ENCODE measurements around the gene SCFD2.

Gene SCFD2

DNA sequence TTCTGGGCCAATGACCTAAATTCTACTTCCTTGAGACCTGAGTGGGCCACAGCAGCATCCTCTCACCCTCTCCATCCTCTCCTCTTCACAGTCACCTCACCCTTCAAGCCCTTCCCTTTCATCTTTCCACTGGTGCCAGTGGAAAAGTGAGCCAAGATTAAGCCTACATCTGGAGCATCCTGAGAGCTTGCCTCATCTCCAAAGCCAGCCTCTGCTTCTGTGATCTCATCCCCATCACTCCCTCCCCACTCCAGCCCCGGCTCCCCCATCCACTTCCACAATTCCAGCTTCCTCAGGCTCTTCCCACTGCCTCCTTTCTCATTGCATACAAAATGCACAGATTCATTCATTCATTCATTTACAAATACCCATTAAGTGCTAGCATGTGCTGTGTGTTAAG is 513.8 kb downstream of the SCFD2 start:
- TF ChIP-seq, protein P1, sequence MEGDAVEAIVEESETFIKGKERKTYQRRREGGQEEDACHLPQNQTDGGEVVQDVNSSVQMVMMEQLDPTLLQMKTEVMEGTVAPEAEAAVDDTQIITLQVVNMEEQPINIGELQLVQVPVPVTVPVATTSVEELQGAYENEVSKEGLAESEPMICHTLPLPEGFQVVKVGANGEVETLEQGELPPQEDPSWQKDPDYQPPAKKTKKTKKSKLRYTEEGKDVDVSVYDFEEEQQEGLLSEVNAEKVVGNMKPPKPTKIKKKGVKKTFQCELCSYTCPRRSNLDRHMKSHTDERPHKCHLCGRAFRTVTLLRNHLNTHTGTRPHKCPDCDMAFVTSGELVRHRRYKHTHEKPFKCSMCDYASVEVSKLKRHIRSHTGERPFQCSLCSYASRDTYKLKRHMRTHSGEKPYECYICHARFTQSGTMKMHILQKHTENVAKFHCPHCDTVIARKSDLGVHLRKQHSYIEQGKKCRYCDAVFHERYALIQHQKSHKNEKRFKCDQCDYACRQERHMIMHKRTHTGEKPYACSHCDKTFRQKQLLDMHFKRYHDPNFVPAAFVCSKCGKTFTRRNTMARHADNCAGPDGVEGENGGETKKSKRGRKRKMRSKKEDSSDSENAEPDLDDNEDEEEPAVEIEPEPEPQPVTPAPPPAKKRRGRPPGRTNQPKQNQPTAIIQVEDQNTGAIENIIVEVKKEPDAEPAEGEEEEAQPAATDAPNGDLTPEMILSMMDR (IDR thresholded peaks at IDR 0.05; ENCODE audit: low read length, missing control alignments): no peak
- H3K4me3 ChIP-seq (replicated peaks; ENCODE audit: low read depth, low read length): no peak overlapping the region
- no peak for DNase-seq (ENCODE audit: low read depth)

DNA sequence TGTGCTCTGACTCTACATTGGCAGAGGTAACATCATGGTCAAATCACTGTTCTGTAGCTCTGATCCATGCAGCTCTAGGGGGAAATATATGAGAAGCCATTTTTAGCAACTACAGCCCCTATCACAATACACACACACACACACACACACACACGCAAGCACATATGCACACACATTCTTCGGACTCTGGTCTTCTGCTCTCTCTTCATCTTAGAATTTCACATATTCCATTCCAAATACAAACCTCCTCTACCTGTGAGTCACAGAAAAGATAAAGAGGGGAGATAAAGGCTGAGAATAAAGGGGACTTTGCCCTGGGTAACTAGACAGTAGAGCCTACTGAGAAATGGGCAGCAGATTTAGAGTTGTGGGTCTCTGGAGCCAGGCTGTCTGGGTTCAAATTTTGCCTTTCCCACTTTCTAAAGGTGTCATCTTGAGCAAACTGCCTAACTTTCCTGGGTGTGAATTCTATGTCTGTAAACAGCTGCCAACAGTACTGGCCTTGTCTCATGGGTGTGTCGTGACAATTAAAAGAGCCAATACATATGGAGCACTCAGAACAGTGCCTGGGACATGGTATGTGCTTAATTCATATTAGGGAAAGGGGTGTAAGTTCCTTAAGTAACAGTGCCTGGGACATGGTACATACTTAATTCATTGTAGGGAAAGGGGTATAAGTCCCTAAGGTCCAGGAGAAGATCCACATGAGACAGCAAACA is 515.3 kb downstream of the SCFD2 start:
- no peak for DNase-seq (ENCODE audit: low read depth)
- no peak overlapping the region for H3K4me3 ChIP-seq (replicated peaks; ENCODE audit: low read depth, low read length)
- TF ChIP-seq, protein P1 (IDR thresholded peaks at IDR 0.05; ENCODE audit: low read length, missing control alignments): no peak

DNA sequence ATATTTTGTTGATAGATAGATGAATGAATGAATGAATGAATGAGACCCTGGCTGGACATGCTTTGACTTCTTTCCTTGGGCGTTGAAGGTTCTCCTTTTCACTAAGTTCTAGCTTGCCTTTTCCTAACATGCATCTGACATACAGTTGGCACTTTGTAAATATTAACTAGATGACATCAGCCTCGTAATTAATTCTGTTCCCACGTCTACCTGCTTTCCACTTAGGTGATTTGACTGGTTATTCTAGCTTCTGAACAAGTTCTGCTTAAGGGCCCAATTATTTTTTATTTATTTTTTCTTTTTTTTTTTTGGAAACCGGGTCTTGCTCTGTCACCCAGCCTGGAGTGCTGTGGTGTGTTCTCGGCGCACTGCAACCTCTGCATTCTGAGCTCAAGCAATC is 517.6 kb downstream of the SCFD2 start:
- H3K4me3 ChIP-seq (replicated peaks; ENCODE audit: low read depth, low read length): no peak overlapping the region
- TF ChIP-seq, protein P1 (IDR thresholded peaks at IDR 0.05; ENCODE audit: low read length, missing control alignments): no peak
- no peak for DNase-seq (ENCODE audit: low read depth)

DNA sequence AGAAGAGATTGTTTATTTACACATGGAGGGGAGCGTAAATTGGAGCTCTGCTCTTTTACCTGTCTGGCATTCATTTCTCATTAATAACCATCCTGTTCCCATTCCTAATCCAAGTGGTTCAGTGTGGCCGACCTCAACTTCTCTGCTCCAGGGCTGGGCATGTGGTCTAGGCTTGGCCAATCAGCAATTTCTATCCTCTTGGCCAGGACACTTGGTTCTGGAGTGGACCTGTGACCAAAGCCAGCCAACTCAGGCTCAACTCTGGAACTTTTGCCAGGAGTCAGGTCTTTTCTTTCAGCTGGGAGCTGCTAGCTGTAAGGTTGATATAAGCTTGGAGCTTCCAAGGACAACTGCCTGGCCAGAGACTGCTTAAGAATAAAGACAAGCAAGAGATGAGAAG is 519.4 kb downstream of the SCFD2 start:
- TF ChIP-seq, protein P1 (IDR thresholded peaks at IDR 0.05; ENCODE audit: low read length, missing control alignments): no peak
- DNase-seq (ENCODE audit: low read depth): no peak
- H3K4me3 ChIP-seq (replicated peaks; ENCODE audit: low read depth, low read length): no peak overlapping the region

DNA sequence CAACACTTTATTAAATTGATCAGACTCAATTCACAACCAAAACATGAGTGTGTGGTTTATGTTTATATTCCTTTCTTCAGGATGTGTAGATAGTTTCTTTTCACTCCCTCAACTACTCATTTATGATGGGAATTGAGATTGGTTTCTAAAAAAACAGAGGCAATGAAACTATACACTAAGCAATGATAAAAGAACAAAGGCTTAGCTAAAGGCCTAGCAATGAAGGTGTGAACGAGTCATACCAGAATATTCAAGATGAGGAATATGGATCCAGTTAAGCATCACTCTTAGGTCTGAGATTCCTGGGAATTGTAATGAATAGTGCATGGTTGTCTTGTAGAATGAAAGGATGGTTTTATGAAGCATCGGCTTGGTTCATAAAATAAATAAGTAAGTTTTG is 521.3 kb downstream of the SCFD2 start:
- no peak overlapping the region for H3K4me3 ChIP-seq (replicated peaks; ENCODE audit: low read depth, low read length)
- DNase-seq (ENCODE audit: low read depth): no peak
- TF ChIP-seq, protein P1 (IDR thresholded peaks at IDR 0.05; ENCODE audit: low read length, missing control alignments): no peak

DNA sequence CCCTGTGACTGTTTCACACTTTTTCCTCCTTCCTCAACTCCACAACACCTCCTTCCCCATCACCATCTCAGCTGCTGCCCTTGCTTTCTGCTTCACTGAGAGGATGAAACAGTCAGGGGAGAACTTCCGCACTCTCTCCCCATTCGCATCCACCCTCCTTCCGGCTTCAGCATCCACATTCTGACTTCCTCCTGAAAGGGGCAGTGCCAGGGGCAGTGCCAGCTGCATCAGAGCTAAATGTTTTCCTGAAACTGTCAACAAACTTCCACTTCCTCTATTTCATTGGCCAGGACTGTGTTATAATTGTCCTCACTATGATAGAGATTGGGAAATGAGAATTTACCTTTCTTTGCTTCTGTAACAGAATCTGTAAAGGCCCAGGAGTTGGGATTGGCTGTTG is 521.9 kb downstream of the SCFD2 start:
- no peak overlapping the region for H3K4me3 ChIP-seq (replicated peaks; ENCODE audit: low read depth, low read length)
- DNase-seq (ENCODE audit: low read depth): no peak
- TF ChIP-seq, protein P1 (IDR thresholded peaks at IDR 0.05; ENCODE audit: low read length, missing control alignments): no peak

DNA sequence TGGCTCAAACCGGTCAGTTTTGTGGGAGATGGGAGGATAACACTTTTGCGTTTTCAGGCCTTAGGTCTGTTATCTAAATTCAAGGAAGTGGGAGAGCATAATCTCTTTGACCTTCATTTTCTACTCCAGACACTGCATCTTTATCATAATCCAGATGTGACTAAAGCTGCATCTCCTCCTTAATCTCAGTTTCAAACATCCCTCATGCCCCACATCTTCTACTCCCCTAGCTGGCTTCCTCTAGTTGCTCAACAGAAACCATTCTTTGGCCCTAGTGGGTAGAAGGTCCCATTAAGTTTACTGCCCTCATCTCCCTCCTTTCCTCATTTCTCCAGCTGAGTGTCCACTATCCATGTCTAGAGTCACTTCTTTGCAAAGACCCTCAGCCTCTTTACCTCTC is 522.5 kb downstream of the SCFD2 start:
- TF ChIP-seq, protein P1 (IDR thresholded peaks at IDR 0.05; ENCODE audit: low read length, missing control alignments): no peak
- DNase-seq (ENCODE audit: low read depth): no peak
- H3K4me3 ChIP-seq (replicated peaks; ENCODE audit: low read depth, low read length): no peak overlapping the region

Data from fibroblast of pulmonary artery (primary cell).